PC-3 (cell line): ENCODE measurements around the gene GAB2. TPM values are rescaled to one million over a fixed set of nuclear protein-coding genes. Genes with fewer than 3 reads are reported as not detected.
"Not testable (repeated sequence)": the region's sequence is repeated elsewhere in the genome, so short reads cannot be mapped to it uniquely, and the experiment has no call there.

Experiments used
- ATAC-seq: fragments of 200-7000 bp; cut with Tn5 transposase; 2 replicates; pipeline ENCODE4 v1.9.1; 2020; ENCODE audit warnings: mild to moderate bottlenecking, moderate library complexity
- BruUV-seq: library from RNA; stranded (reverse); fragments of 400-500 nt; replicated peaks from 2 replicates; lab custom pipeline; 2021; lab: Mats Ljungman, UMichigan
- CTCF ChIA-PET: fragments of 300-600 bp; sonication (Branson Sonifier 250); formaldehyde crosslinking; loops from one replicate; lab custom pipeline; 2022; ENCODE audit warnings: antibody characterized with exemption; lab: Charles Lee
- POLR2A ChIA-PET: fragments of 300-600 bp; sonication (Branson Sonifier 250); formaldehyde crosslinking; loops from one replicate; lab custom pipeline; 2022; ENCODE audit warnings: antibody characterized with exemption; ENCODE audit not compliant: unreplicated experiment; lab: Charles Lee
- DNase-seq: peaks from one replicate; pipeline ENCODE4 v3.0.0-alpha.2; 2015
- H2AFZ ChIP-seq: fragments of 300-600 bp; sonication (generic); 2 replicates; pipeline ENCODE4 v1.6.0; 2016; ENCODE audit warnings: antibody characterized with exemption, low read length
- H3F3A ChIP-seq: fragments of 300-600 bp; sonication (generic); one replicate; pipeline ENCODE4 v1.6.0; 2017; ENCODE audit warnings: antibody characterized with exemption, low read length, control low read depth, mild to moderate bottlenecking; ENCODE audit not compliant: unreplicated experiment
- H3K27ac ChIP-seq: fragments of 300-600 bp; sonication (generic); 2 replicates; pipeline ENCODE4 v1.5.1; 2016; ENCODE audit warnings: mild to moderate bottlenecking, low read length
- H3K27me3 ChIP-seq: fragments of 300-600 bp; sonication (generic); 2 replicates; pipeline ENCODE4 v1.6.1; 2016; ENCODE audit warnings: low read length, mixed read lengths
- H3K36me3 ChIP-seq: fragments of 300-600 bp; sonication (generic); 2 replicates; pipeline ENCODE4 v1.6.1; 2016; ENCODE audit warnings: low read depth, mixed run types, low read length, mixed read lengths
- H3K4me1 ChIP-seq: fragments of 300-600 bp; sonication (generic); 2 replicates; pipeline ENCODE4 v1.5.1; 2016; ENCODE audit warnings: low read length; ENCODE audit not compliant: insufficient read depth
- H3K4me2 ChIP-seq: fragments of 300-600 bp; sonication (generic); 2 replicates; pipeline ENCODE4 v1.6.0; 2016; ENCODE audit warnings: low read length
- H3K4me3 ChIP-seq: fragments of 300-600 bp; sonication (generic); 2 replicates; pipeline ENCODE4 v1.5.1; 2016; ENCODE audit warnings: mild to moderate bottlenecking, low read length, mixed read lengths
- H3K79me2 ChIP-seq: fragments of 300-600 bp; sonication (generic); 2 replicates; pipeline ENCODE4 v1.6.1; 2017; ENCODE audit warnings: low read length, mixed read lengths
- H3K9ac ChIP-seq: fragments of 300-600 bp; sonication (generic); 2 replicates; pipeline ENCODE4 v1.6.0; 2016; ENCODE audit warnings: mild to moderate bottlenecking, low read length
- H3K9me2 ChIP-seq: fragments of 300-600 bp; sonication (generic); replicated peaks from 2 replicates; pipeline ENCODE4 v1.6.1; 2016; ENCODE audit warnings: mixed run types, low read length, mixed read lengths
- H3K9me3 ChIP-seq: fragments of 300-600 bp; sonication (generic); 2 replicates; pipeline ENCODE4 v1.6.1; 2016; ENCODE audit warnings: low read length, mixed read lengths
- H4K20me1 ChIP-seq: fragments of 300-600 bp; sonication (generic); 2 replicates; pipeline ENCODE4 v1.6.1; 2016; ENCODE audit warnings: low read length, mixed read lengths
- CTCF ChIP-seq: fragments of 300-600 bp; sonication (generic); conservative IDR thresholded peaks from 2 replicates; pipeline ENCODE4 v1.5.1; 2017; ENCODE audit warnings: antibody characterized with exemption, low read depth, mild to moderate bottlenecking, low read length
- EZH2 ChIP-seq: fragments of 300-600 bp; sonication (generic); IDR thresholded peaks from one replicate; pipeline ENCODE4 v1.6.1; 2017; ENCODE audit warnings: antibody characterized with exemption, mild to moderate bottlenecking, low read length; ENCODE audit not compliant: unreplicated experiment
- EZH2phosphoT487 ChIP-seq: fragments of 300-600 bp; sonication (generic); IDR thresholded peaks from 2 replicates; pipeline ENCODE4 v1.6.1; 2018; ENCODE audit warnings: mild to moderate bottlenecking, antibody characterized with exemption, low read length, borderline replicate concordance
- intact Hi-C: fragments of 100-400 bp; cut with micrococcal nuclease; formaldehyde crosslinking; loops from 2 replicates; pipeline ENCODE4 v1.9.0; 2023
- total RNA-seq: library from RNA; depleted of rRNA; stranded (reverse); fragments of >200 nt; gene quantifications from 2 replicates; pipeline ENCODE4 v1.2.3, GENCODE V29; 2014

GAB2 gene
- total RNA-seq, 1 experiment from 2014 or later = 7.1 TPM

- no peak for DNase-seq
- no peak for TF ChIP-seq EZH2
- TF ChIP-seq CTCF = no peak
- no peak for TF ChIP-seq EZH2phosphoT487
- BruUV-seq = no TSS peak
- Histone ChIP-seq H2AFZ (no peak overlapping the region), H3K4me2 (no peak overlapping the region), H3K9me2 (no peaks in the 10 kb centered on the region), H3K27me3 (no peaks in the 10 kb centered on the region), H3K4me3 (no peak overlapping the region), H3K36me3 (no peaks in the 10 kb centered on the region; the same call in 1 of the 2 replicates), H3F3A (no peaks in the 10 kb centered on the region), H3K79me2 (no peaks in the 10 kb centered on the region; the same call in 1 of the 2 replicates), H3K27ac (no peak overlapping the region), H3K9me3 (no peaks in the 10 kb centered on the region), H4K20me1 (no peaks in the 10 kb centered on the region), H3K4me1 (no peaks in the 10 kb centered on the region), H3K9ac (no peak overlapping the region)
- intact Hi-C loops = no loop called here
- ChIA-PET POLR2A (no interaction called here), CTCF (no interaction called here)
- no peak for ATAC-seq
Measured at GRCh38 chr11:78277314-78277994, 140.2 kb downstream of the GAB2 start.

GRCh38 chr11:78276311-78276710, 141.3 kb downstream of the GAB2 start:
- Histone ChIP-seq H3K4me2 (no peak overlapping the region), H3K27me3 (no peaks in the 10 kb centered on the region), H3K9ac (no peak overlapping the region), H3K27ac (no peak overlapping the region), H3K4me3 (no peak overlapping the region), H3K4me1 (no peaks in the 10 kb centered on the region), H3K79me2 (no peaks in the 10 kb centered on the region), H3F3A (no peaks in the 10 kb centered on the region), H2AFZ (no peak overlapping the region), H3K9me3 (0 out of 2 replicates have a peak, but pooled peaks cover 5% of the 10 kb centered on the region), H4K20me1 (no peaks in the 10 kb centered on the region), H3K36me3 (no peaks in the 10 kb centered on the region; the same call in 1 of the 2 replicates), H3K9me2 (no peaks in the 10 kb centered on the region)
- ChIA-PET CTCF (interaction anchor here (1.0 kb wide), 1 partner anchor 48 kb away, joined by 4 read pairs; no protein-coding TSS in a partner anchor), POLR2A (no interaction called here)
- no peak for TF ChIP-seq CTCF
- ATAC-seq = no peak
- intact Hi-C loops = no loop called here
- DNase-seq = no peak
- no TSS peak for BruUV-seq

GRCh38 chr11:78274739-78275138, 142.9 kb downstream of the GAB2 start:
- Histone ChIP-seq H3F3A (no peaks in the 10 kb centered on the region), H2AFZ (no peak overlapping the region), H3K36me3 (no peaks in the 10 kb centered on the region; the same call in 1 of the 2 replicates), H4K20me1 (no peaks in the 10 kb centered on the region), H3K27ac (no peak overlapping the region), H3K9ac (no peak overlapping the region), H3K79me2 (no peaks in the 10 kb centered on the region), H3K27me3 (no peaks in the 10 kb centered on the region), H3K4me3 (no peak overlapping the region), H3K9me2 (no peaks in the 10 kb centered on the region), H3K9me3 (0 out of 2 replicates have a peak, but pooled peaks cover 5% of the 10 kb centered on the region), H3K4me2 (no peak overlapping the region), H3K4me1 (no peaks in the 10 kb centered on the region)
- ChIA-PET CTCF (no interaction called here), POLR2A (interaction anchor here (0.6 kb wide), 1 partner anchor 48 kb away, joined by 29 read pairs; no protein-coding TSS in a partner anchor)
- intact Hi-C loops = no loop called here
- BruUV-seq = no TSS peak
- ATAC-seq = no peak
- no peak for DNase-seq
- TF ChIP-seq EZH2 (no peak), CTCF (no peak), EZH2phosphoT487 (no peak)

GRCh38 chr11:78272625-78273269, 144.9 kb downstream of the GAB2 start:
- CTCF ChIA-PET, H3F3A ChIP-seq, DNase-seq, H3K27ac ChIP-seq, H3K79me2 ChIP-seq, H3K4me3 ChIP-seq, H4K20me1 ChIP-seq, POLR2A ChIA-PET, H3K9me2 ChIP-seq, intact Hi-C loops, ATAC-seq, H3K9ac ChIP-seq, H3K9me3 ChIP-seq, H3K36me3 ChIP-seq, H3K4me2 ChIP-seq, H3K27me3 ChIP-seq, BruUV-seq, H2AFZ ChIP-seq, H3K4me1 ChIP-seq: not testable (repeated sequence)
